Nephron progenitor cell (in vitro differentiated cells): Measurements from ENCODE around the gene SHROOM4.

Source experiments
- DNase-seq: peaks from one replicate; pipeline ENCODE4 v3.0.0; 2021
- H3K27ac Mint-ChIP-seq: 2 replicates; pipeline ENCODE4 v1.8.0; 2021; ENCODE audit warnings: mild to moderate bottlenecking, moderate library complexity, mixed read lengths
- H3K27me3 Mint-ChIP-seq: 2 replicates; pipeline ENCODE4 v1.8.0; 2021; ENCODE audit warnings: mild to moderate bottlenecking, low read depth, mixed read lengths; ENCODE audit not compliant: poor library complexity
- H3K36me3 Mint-ChIP-seq: 2 replicates; pipeline ENCODE4 v1.8.0; 2021; ENCODE audit warnings: low read depth, mixed read lengths
- H3K4me1 Mint-ChIP-seq: 2 replicates; pipeline ENCODE4 v1.8.0; 2021; ENCODE audit warnings: mixed read lengths
- H3K4me3 Mint-ChIP-seq: 2 replicates; pipeline ENCODE4 v1.8.0; 2021; ENCODE audit warnings: mild to moderate bottlenecking, moderate library complexity, mixed read lengths
- H3K9me3 Mint-ChIP-seq: 2 replicates; pipeline ENCODE4 v1.8.0; 2021; ENCODE audit warnings: mild to moderate bottlenecking, moderate library complexity, mixed read lengths
- TF ChIP-seq, protein P1 (sequence below): fragments of 200-600 bp; sonication (generic); IDR thresholded peaks from 2 replicates; pipeline ENCODE4 v1.5.0; 2021; ENCODE audit warnings: antibody characterized with exemption

SHROOM4 gene

GRCh38 chrX:50776248-50776647 is 37.7 kb downstream of the SHROOM4 start:
- H3K36me3 Mint-ChIP-seq: no peaks in the 10 kb centered on the region
- no peak overlapping the region for H3K27ac Mint-ChIP-seq
- H3K4me3 Mint-ChIP-seq: no peak overlapping the region
- TF ChIP-seq, protein P1, sequence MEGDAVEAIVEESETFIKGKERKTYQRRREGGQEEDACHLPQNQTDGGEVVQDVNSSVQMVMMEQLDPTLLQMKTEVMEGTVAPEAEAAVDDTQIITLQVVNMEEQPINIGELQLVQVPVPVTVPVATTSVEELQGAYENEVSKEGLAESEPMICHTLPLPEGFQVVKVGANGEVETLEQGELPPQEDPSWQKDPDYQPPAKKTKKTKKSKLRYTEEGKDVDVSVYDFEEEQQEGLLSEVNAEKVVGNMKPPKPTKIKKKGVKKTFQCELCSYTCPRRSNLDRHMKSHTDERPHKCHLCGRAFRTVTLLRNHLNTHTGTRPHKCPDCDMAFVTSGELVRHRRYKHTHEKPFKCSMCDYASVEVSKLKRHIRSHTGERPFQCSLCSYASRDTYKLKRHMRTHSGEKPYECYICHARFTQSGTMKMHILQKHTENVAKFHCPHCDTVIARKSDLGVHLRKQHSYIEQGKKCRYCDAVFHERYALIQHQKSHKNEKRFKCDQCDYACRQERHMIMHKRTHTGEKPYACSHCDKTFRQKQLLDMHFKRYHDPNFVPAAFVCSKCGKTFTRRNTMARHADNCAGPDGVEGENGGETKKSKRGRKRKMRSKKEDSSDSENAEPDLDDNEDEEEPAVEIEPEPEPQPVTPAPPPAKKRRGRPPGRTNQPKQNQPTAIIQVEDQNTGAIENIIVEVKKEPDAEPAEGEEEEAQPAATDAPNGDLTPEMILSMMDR: no peak
- no peaks in the 10 kb centered on the region for H3K27me3 Mint-ChIP-seq
- H3K9me3 Mint-ChIP-seq: peaks cover 18% of the 10 kb centered on the region
- DNase-seq: no peak
- H3K4me1 Mint-ChIP-seq: peaks cover 7% of the 10 kb centered on the region

GRCh38 chrX:50771382-50771781 is 42.6 kb downstream of the SHROOM4 start:
- no peak for DNase-seq
- peaks cover 19% of the 10 kb centered on the region for H3K4me1 Mint-ChIP-seq
- H3K4me3 Mint-ChIP-seq: no peak overlapping the region
- no peak overlapping the region for H3K27ac Mint-ChIP-seq
- H3K36me3 Mint-ChIP-seq: no peaks in the 10 kb centered on the region
- H3K9me3 Mint-ChIP-seq: peaks cover 13% of the 10 kb centered on the region
- H3K27me3 Mint-ChIP-seq: peaks cover 3% of the 10 kb centered on the region
- TF ChIP-seq, protein P1: no peak

- H3K9me3 Mint-ChIP-seq: peaks cover 15% of the 10 kb centered on the region
- DNase-seq: no peak
- H3K4me1 Mint-ChIP-seq: peaks cover 19% of the 10 kb centered on the region
- no peak overlapping the region for H3K4me3 Mint-ChIP-seq
- H3K27ac Mint-ChIP-seq: no peak overlapping the region
- H3K27me3 Mint-ChIP-seq: peaks cover 3% of the 10 kb centered on the region
- TF ChIP-seq, protein P1: no peak
- no peaks in the 10 kb centered on the region for H3K36me3 Mint-ChIP-seq
These were observed 43.3 kb downstream of the SHROOM4 start for GRCh38 chrX:50770702-50771101.

GRCh38 chrX:50769389-50770063 is 44.5 kb downstream of the SHROOM4 start:
- Mint-ChIP-seq H3K4me1 (peaks cover 19% of the 10 kb centered on the region), H3K27ac (no peak overlapping the region), H3K27me3 (peaks cover 7% of the 10 kb centered on the region), H3K4me3 (no peak overlapping the region), H3K36me3 (no peaks in the 10 kb centered on the region), H3K9me3 (peaks cover 21% of the 10 kb centered on the region)
- no peak for DNase-seq
- TF ChIP-seq, protein P1: no peak

- H3K27me3 Mint-ChIP-seq: peaks cover 7% of the 10 kb centered on the region
- no peak overlapping the region for H3K4me3 Mint-ChIP-seq
- no peak overlapping the region for H3K27ac Mint-ChIP-seq
- TF ChIP-seq, protein P1: no peak
- peaks cover 21% of the 10 kb centered on the region for H3K9me3 Mint-ChIP-seq
- peaks cover 19% of the 10 kb centered on the region for H3K4me1 Mint-ChIP-seq
- no peak for DNase-seq
- H3K36me3 Mint-ChIP-seq: no peaks in the 10 kb centered on the region
These were observed 45.2 kb downstream of the SHROOM4 start for GRCh38 chrX:50768801-50769200.

GRCh38 chrX:50765986-50766385 is 48.0 kb downstream of the SHROOM4 start:
- Mint-ChIP-seq H3K9me3 (peaks cover 25% of the 10 kb centered on the region), H3K36me3 (no peaks in the 10 kb centered on the region), H3K4me1 (peaks cover 14% of the 10 kb centered on the region), H3K4me3 (no peak overlapping the region), H3K27me3 (peaks cover 7% of the 10 kb centered on the region), H3K27ac (no peak overlapping the region)
- TF ChIP-seq, protein P1: no peak
- DNase-seq: no peak
